Loucy (cell line): Measurements from ENCODE around the gene FRS2.

Experiments used
- H2AFZ ChIP-seq: fragments of 200-600 bp; sonication (generic); 2 replicates; pipeline ENCODE4 v1.6.0; 2016; ENCODE audit warnings: antibody characterized with exemption, mild to moderate bottlenecking, low read length, moderate library complexity
- H3F3A ChIP-seq: fragments of 200-600 bp; 2 replicates; pipeline ENCODE4 v1.6.0; 2016; ENCODE audit warnings: antibody characterized with exemption, low read depth, mild to moderate bottlenecking
- H3K27me3 ChIP-seq: fragments of 200-600 bp; sonication (generic); 2 replicates; pipeline ENCODE4 v1.6.1; 2014; ENCODE audit warnings: low read length, mild to moderate bottlenecking; ENCODE audit not compliant: insufficient read depth, poor library complexity, severe bottlenecking
- H3K36me3 ChIP-seq: fragments of 200-600 bp; sonication (generic); 2 replicates; pipeline ENCODE4 v1.6.1; 2016; ENCODE audit warnings: low read length; ENCODE audit not compliant: insufficient read depth
- H3K4me1 ChIP-seq: fragments of 200-600 bp; sonication (generic); 2 replicates; pipeline ENCODE4 v1.5.1; 2014; ENCODE audit warnings: low read length, mild to moderate bottlenecking; ENCODE audit not compliant: insufficient read depth, poor library complexity, severe bottlenecking
- H3K4me2 ChIP-seq: fragments of 200-600 bp; sonication (generic); 2 replicates; pipeline ENCODE4 v1.6.0; 2014; ENCODE audit warnings: antibody characterized with exemption, low read length, low read depth, mild to moderate bottlenecking; ENCODE audit not compliant: poor library complexity, severe bottlenecking
- H3K4me3 ChIP-seq: fragments of 200-600 bp; sonication (generic); 2 replicates; pipeline ENCODE4 v1.5.1; 2014; ENCODE audit warnings: low read length, mild to moderate bottlenecking, mixed read lengths; ENCODE audit not compliant: poor library complexity, severe bottlenecking
- H3K79me2 ChIP-seq: fragments of 200-600 bp; sonication (generic); 2 replicates; pipeline ENCODE4 v1.6.1; 2014; ENCODE audit warnings: low read length; ENCODE audit not compliant: insufficient read depth
- H3K9ac ChIP-seq: fragments of 200-600 bp; sonication (generic); 2 replicates; pipeline ENCODE4 v1.6.0; 2014; ENCODE audit warnings: mild to moderate bottlenecking, low read depth, low read length, moderate library complexity; ENCODE audit not compliant: poor library complexity, severe bottlenecking
- H3K9me2 ChIP-seq: fragments of 200-600 bp; sonication (generic); replicated peaks from 2 replicates; pipeline ENCODE4 v1.6.1; 2016; ENCODE audit warnings: low read depth, low read length, mixed read lengths
- H3K9me3 ChIP-seq: fragments of 200-600 bp; sonication (generic); 2 replicates; pipeline ENCODE4 v1.6.1; 2014; ENCODE audit warnings: mild to moderate bottlenecking, antibody characterized with exemption, low read length, low read depth; ENCODE audit not compliant: insufficient read depth
- H4K20me1 ChIP-seq: fragments of 200-600 bp; sonication (generic); 2 replicates; pipeline ENCODE4 v1.6.0; 2014; ENCODE audit warnings: antibody characterized with exemption, low read length, mild to moderate bottlenecking; ENCODE audit not compliant: insufficient read depth, poor library complexity, severe bottlenecking
- CTCF ChIP-seq: fragments of 200-600 bp; sonication (generic); conservative IDR thresholded peaks from 2 replicates; pipeline ENCODE4 v1.5.1; 2014; ENCODE audit warnings: mild to moderate bottlenecking, antibody characterized with exemption, low read length
- EZH2phosphoT487 ChIP-seq: fragments of 200-600 bp; IDR thresholded peaks from 2 replicates; pipeline ENCODE4 v1.6.1; 2018; ENCODE audit warnings: antibody characterized with exemption, mild to moderate bottlenecking, moderate library complexity, borderline replicate concordance

Gene FRS2

GRCh38 chr12:69474456-69474855 is 4.3 kb downstream of the FRS2 start:
- Histone ChIP-seq H3K9ac (peak overlapping the region; percentile 18), H3K9me3 (no peaks in the 10 kb centered on the region), H3K27me3 (no peaks in the 10 kb centered on the region), H4K20me1 (peaks cover 55% of the 10 kb centered on the region), H3F3A (no peaks in the 10 kb centered on the region), H3K9me2 (no peaks in the 10 kb centered on the region), H2AFZ (no peak overlapping the region), H3K4me3 (peak overlapping the region; percentile 52), H3K4me1 (peaks cover 57% of the 10 kb centered on the region), H3K36me3 (no peaks in the 10 kb centered on the region), H3K4me2 (peak overlapping the region; percentile 89), H3K79me2 (peaks cover 81% of the 10 kb centered on the region)
- no peak for TF ChIP-seq EZH2phosphoT487
- no peak for TF ChIP-seq CTCF

- peaks cover 59% of the 10 kb centered on the region for H4K20me1 ChIP-seq
- H3K4me3 ChIP-seq: peak overlapping the region; percentile 52
- no peaks in the 10 kb centered on the region for H3K9me3 ChIP-seq
- no peaks in the 10 kb centered on the region for H3F3A ChIP-seq
- TF ChIP-seq EZH2phosphoT487 (no peak), CTCF (no peak)
- H3K4me2 ChIP-seq: peak overlapping the region; percentile 89
- H2AFZ ChIP-seq: no peak overlapping the region
- H3K36me3 ChIP-seq: no peaks in the 10 kb centered on the region
- peak overlapping the region; percentile 18 for H3K9ac ChIP-seq
- H3K27me3 ChIP-seq: no peaks in the 10 kb centered on the region
- peaks cover 52% of the 10 kb centered on the region for H3K4me1 ChIP-seq
- H3K79me2 ChIP-seq: peaks cover 88% of the 10 kb centered on the region
- H3K9me2 ChIP-seq: no peaks in the 10 kb centered on the region
These were observed 5.2 kb downstream of the FRS2 start for GRCh38 chr12:69475237-69475975.

GRCh38 chr12:69476276-69477017 is 6.3 kb downstream of the FRS2 start:
- H3K9ac ChIP-seq: peak overlapping the region; percentile 18
- no peaks in the 10 kb centered on the region for H3K36me3 ChIP-seq
- H2AFZ ChIP-seq: no peak overlapping the region
- H4K20me1 ChIP-seq: peaks cover 52% of the 10 kb centered on the region
- no peak for TF ChIP-seq EZH2phosphoT487
- TF ChIP-seq CTCF: no peak
- peak overlapping the region; percentile 52 for H3K4me3 ChIP-seq
- H3K4me1 ChIP-seq: peaks cover 46% of the 10 kb centered on the region
- H3K9me2 ChIP-seq: no peaks in the 10 kb centered on the region
- no peaks in the 10 kb centered on the region for H3F3A ChIP-seq
- H3K79me2 ChIP-seq: peaks cover 88% of the 10 kb centered on the region
- no peaks in the 10 kb centered on the region for H3K9me3 ChIP-seq
- H3K27me3 ChIP-seq: no peaks in the 10 kb centered on the region
- H3K4me2 ChIP-seq: peak overlapping the region; percentile 89
